AG04449 (cell line): Measurements from ENCODE around the gene TARP.

ENCODE experiments used
- CTCF ChIA-PET: fragments of 350-600 bp; formaldehyde crosslinking; extraction: SDS; loops from one replicate; lab custom pipeline; 2021; ENCODE audit warnings: antibody characterized with exemption; lab: Yijun Ruan, JAX
- POLR2A ChIA-PET: fragments of 400-600, 350-600 bp; formaldehyde crosslinking; extraction: SDS; loops from one replicate; lab custom pipeline; 2020; ENCODE audit warnings: antibody characterized with exemption, inconsistent platforms; lab: Yijun Ruan, JAX
- DNase-seq: peaks from one replicate; pipeline ENCODE4 v3.0.0-alpha.2; 2010; ENCODE audit warnings: low read depth, low spot score
- H3K4me3 ChIP-seq: 2 replicates; pipeline ENCODE4 v1.5.1; 2011; ENCODE audit warnings: low read depth, mild to moderate bottlenecking, control low read depth, low read length
- TF ChIP-seq, protein P1 (sequence below): IDR thresholded peaks from one replicate; pipeline ENCODE4 v1.5.1; 2011; ENCODE audit warnings: mild to moderate bottlenecking, moderate library complexity, low read length, control low read depth, inconsistent platforms; ENCODE audit not compliant: insufficient read depth; ENCODE audit errors: missing control alignments

TARP gene

DNA sequence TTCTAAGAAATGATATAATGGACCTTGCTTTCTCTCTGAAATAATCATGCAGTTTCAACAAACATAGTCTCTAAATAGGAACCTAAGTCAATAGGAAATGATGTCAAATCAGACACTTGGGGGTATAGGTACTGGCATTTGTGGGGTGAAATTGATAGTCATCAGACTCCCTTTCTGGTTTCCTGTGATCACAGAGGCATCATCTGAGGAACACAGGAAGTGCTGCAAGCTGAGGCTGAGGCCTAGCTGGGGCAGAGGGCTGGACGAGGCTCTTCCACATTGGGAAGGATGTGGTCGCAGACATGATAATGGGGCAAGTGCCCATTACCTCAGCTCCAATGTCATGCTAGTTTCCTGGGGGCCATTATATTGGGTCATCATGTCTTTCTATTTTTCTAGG, 33.5 kb upstream of the TARP start:
- POLR2A ChIA-PET = no interaction called here
- no peak for DNase-seq

DNA sequence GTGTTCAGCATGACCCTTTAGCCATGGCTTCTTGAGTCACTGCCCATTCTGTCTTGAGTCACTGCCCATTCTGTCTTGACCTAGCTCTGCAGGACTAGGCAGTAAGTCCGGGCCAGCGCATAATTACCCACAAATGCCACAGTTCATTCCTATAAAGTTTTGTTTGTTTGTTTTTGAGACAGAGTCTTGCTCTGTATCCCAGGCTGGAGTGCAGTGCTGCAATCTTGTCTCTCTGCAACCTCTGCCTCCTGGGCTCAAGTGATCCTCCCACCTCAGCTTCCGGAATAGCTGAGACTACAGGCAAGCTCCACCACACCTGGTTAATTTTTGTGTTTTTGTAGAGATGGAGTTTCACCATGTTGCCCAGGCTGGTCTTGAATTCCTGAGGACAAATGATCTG, 32.7 kb upstream of the TARP start:
- CTCF ChIA-PET = interaction anchor here (0.8 kb wide), 1 partner anchor 13 kb away, joined by 3 read pairs; no protein-coding TSS in a partner anchor
- POLR2A ChIA-PET = interaction anchor here (0.6 kb wide), 1 partner anchor 264 kb away, joined by 3 read pairs; no protein-coding TSS in a partner anchor
- DNase-seq = no peak
- TF ChIP-seq, protein P1, sequence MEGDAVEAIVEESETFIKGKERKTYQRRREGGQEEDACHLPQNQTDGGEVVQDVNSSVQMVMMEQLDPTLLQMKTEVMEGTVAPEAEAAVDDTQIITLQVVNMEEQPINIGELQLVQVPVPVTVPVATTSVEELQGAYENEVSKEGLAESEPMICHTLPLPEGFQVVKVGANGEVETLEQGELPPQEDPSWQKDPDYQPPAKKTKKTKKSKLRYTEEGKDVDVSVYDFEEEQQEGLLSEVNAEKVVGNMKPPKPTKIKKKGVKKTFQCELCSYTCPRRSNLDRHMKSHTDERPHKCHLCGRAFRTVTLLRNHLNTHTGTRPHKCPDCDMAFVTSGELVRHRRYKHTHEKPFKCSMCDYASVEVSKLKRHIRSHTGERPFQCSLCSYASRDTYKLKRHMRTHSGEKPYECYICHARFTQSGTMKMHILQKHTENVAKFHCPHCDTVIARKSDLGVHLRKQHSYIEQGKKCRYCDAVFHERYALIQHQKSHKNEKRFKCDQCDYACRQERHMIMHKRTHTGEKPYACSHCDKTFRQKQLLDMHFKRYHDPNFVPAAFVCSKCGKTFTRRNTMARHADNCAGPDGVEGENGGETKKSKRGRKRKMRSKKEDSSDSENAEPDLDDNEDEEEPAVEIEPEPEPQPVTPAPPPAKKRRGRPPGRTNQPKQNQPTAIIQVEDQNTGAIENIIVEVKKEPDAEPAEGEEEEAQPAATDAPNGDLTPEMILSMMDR = no peak
- H3K4me3 ChIP-seq = no peak overlapping the region

More for the DNA sequence above, 33.5 kb upstream of the TARP start:
- CTCF ChIA-PET = no interaction called here
- H3K4me3 ChIP-seq = no peak overlapping the region
- TF ChIP-seq, protein P1 = no peak

DNA sequence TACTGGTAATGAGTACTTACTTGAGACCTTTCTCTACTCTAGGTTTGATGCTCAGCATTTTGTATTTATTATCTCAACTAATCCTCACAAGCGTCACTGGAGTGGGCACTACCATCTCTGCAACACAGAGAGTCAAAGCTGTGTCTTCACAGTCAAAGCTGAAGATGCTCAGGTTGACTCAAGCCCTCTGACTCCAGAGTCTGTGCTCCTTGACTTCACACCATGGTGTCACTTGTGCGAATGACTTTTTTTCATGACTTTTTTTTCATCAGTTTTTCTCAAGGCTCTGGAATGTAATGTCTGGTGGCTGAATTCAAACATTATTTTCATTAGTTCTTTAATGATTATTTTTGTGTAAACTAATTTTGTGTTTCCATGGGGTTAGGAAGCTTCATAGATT, 30.4 kb upstream of the TARP start:
- no peak for DNase-seq
- POLR2A ChIA-PET = no interaction called here
- TF ChIP-seq, protein P1 = no peak
- CTCF ChIA-PET = interaction anchor here (1.0 to 1.1 kb wide), 2 partner anchors 32 to 88 kb away, joined by 3 to 4 read pairs; no protein-coding TSS in a partner anchor
- H3K4me3 ChIP-seq = no peak overlapping the region

DNA sequence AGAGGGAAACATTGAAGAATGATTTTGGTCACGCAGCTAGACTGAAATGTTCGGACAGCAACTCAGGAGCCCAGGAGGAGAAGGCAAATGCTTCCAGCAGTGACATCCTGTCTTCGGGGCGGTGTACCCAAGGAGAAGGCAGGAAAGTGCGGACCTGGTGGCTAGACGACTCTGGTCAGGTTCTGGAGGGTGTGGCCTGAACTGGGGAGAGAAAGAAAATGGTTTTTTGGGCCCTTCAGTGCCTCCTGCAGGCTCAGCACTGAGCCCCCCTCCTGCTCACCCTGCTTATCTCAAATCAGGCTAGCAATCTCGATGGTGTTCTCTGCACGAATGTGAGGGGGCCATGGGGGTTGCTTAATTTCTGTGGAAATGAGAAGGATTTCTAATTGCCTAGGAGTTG, 26.7 kb upstream of the TARP start:
- CTCF ChIA-PET = interaction anchor here (1.0 to 2.2 kb wide), 2 partner anchors 14 to 192 kb away, joined by 3 to 8 read pairs; no protein-coding TSS in a partner anchor
- TF ChIP-seq, protein P1 = no peak
- H3K4me3 ChIP-seq = no peak overlapping the region
- POLR2A ChIA-PET = no interaction called here
- no peak for DNase-seq

DNA sequence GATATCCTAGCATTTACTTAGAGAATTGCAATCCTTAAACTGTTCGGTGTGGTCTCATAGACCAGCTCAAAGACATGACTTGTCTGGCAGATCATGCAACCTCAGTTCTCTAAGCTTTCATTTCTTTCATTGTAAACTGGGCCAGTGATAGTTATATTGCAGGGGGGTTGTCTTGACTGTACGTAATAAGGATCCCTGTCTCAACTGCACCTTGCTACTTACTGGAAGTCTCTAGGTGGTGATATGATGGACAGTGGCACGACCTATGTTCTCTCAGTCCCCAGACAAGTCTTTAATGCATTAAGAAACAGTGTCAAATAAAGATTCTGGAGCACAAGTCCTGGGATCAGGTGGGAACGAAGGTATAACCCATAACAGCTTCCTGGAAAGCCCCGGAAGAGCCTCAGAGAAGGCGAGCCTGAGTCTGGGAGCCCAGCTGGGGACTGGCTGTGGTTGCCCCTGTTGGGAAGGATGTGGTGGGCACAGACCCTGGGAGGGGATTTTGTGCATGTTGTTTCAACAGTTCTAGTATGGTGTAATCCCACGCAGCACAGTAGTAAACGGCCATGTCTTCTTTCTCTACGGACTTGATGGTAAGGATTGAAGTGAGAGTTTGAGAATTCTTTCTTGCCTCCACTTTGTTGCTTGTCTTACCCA, 26.0 kb upstream of the TARP start:
- TF ChIP-seq, protein P1 = no peak
- CTCF ChIA-PET = interaction anchor here (0.8 to 2.2 kb wide), 3 partner anchors 10 to 191 kb away, joined by 3 to 8 read pairs (median 4); no protein-coding TSS in a partner anchor
- no peak for DNase-seq
- POLR2A ChIA-PET = no interaction called here
- H3K4me3 ChIP-seq = no peak overlapping the region

DNA sequence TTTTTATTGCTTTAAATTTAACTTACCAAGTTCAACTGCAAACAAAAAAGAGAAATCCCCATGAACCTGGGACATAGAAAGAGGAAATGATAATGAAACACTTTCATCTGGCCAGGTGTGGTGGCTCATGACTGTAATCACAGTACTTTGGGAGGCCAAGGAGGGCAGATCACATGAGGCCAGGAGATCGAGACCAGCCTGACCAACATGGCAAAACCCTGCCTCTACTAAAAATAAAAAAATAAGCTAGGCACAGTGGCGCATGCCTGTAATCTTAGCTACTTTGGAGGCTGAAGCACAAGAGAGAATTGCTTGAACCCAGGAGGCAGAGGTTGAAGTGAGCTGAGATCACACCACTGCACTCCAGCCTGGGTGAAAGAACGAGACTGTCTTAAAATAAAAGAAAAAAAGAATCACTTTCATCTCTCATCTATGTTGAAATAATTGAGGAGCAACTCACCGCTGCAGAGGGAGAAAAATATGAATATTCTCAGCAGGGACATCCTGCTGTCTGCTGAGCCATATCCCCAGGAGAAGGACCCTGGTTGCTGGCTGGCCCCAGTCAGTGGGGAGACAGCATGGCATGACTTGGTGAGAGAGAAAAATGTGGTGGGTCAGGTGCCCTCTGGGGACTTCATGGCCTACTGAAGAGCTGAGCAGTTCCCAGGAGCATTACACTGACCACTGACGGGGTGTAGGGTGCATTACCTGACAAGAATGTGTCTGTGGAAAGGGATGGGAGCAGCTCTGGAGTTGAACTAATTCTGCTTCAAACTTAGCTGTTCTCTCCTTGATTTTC, 22.8 kb upstream of the TARP start:
- CTCF ChIA-PET = interaction anchor here (1.1 kb wide), 1 partner anchor 11 kb away, joined by 3 read pairs; no protein-coding TSS in a partner anchor
- POLR2A ChIA-PET = no interaction called here

More for the DNA sequence above, 22.8 kb upstream of the TARP start:
- TF ChIP-seq, protein P1 = no peak
- no peak overlapping the region for H3K4me3 ChIP-seq
- no peak for DNase-seq
